Left ventricle myocardium inferior (tissue), 1 donor: Measurements from ENCODE around the gene LAMB3. TPM values are rescaled to one million over a fixed set of nuclear protein-coding genes. Genes with fewer than 3 reads are reported as not detected.

Source experiments
- DNase-seq: peaks from one replicate; pipeline ENCODE4 v3.0.0-alpha.2; 2020
- H3K27ac ChIP-seq: fragments of 200-600 bp; replicated peaks from 2 replicates; pipeline ENCODE4 v1.8.0; 2021
- H3K27me3 ChIP-seq: fragments of 200-600 bp; 2 replicates; pipeline ENCODE4 v1.8.0; 2021; ENCODE audit warnings: low read depth
- H3K36me3 ChIP-seq: fragments of 200-600 bp; 2 replicates; pipeline ENCODE4 v1.8.0; 2021
- H3K4me1 ChIP-seq: fragments of 200-600 bp; 2 replicates; pipeline ENCODE4 v1.8.0; 2021
- H3K4me3 ChIP-seq: fragments of 200-600 bp; 2 replicates; pipeline ENCODE4 v1.8.0; 2021; ENCODE audit warnings: mild to moderate bottlenecking, moderate library complexity
- H3K9me3 ChIP-seq: fragments of 200-600 bp; replicated peaks from 2 replicates; pipeline ENCODE4 v1.8.0; 2021
- intact Hi-C: fragments of 100-400 bp; cut with micrococcal nuclease; formaldehyde crosslinking; loops from one replicate; pipeline ENCODE4 v1.11.0; 2022
- total RNA-seq: library from RNA; stranded (reverse); fragmentation: NEBNext Ultra II Directional; extraction: Animal tissue kit (Norgen Biotek cat#: 25700); gene quantifications from one replicate; pipeline ENCODE4 v1.2.1, GENCODE V29; 2021
- TF ChIP-seq, protein P1 (sequence below): fragments of 200-600 bp; IDR thresholded peaks from 2 replicates; pipeline ENCODE4 v1.8.0; 2021; ENCODE audit warnings: antibody characterized with exemption, mild to moderate bottlenecking, borderline replicate concordance
- donor health status: DM: no; HTN: yes; CAD: no; lungs with severe emphysema.

The LAMB3 gene
- total RNA-seq, 1 donor from 2014 or later, result 6.5 TPM

DNA sequence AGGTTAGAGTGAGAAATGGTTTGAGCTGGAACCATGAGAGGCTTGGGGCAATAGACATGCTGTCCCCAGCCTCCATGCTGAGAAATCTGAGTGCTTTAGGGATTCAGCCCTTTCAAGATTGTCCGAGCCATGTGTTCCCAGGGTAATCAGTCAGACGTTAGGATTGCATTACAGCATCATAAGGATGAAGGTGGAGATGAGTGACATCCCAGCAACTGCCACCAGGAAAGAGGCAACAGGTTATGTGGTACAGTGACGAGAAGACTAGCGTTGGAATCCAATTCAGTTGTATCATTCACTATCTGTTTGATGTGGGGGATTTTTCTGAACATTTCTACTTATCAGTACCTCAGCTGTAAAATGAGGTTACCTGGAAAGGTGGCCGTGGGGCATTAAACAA is 67.0 kb downstream of the LAMB3 start:
- no peak overlapping the region for H3K27ac ChIP-seq
- intact Hi-C loops, result loop anchor here (5.0 kb wide), 1 partner anchor 42 kb away; no protein-coding TSS in a partner anchor
- TF ChIP-seq, protein P1, sequence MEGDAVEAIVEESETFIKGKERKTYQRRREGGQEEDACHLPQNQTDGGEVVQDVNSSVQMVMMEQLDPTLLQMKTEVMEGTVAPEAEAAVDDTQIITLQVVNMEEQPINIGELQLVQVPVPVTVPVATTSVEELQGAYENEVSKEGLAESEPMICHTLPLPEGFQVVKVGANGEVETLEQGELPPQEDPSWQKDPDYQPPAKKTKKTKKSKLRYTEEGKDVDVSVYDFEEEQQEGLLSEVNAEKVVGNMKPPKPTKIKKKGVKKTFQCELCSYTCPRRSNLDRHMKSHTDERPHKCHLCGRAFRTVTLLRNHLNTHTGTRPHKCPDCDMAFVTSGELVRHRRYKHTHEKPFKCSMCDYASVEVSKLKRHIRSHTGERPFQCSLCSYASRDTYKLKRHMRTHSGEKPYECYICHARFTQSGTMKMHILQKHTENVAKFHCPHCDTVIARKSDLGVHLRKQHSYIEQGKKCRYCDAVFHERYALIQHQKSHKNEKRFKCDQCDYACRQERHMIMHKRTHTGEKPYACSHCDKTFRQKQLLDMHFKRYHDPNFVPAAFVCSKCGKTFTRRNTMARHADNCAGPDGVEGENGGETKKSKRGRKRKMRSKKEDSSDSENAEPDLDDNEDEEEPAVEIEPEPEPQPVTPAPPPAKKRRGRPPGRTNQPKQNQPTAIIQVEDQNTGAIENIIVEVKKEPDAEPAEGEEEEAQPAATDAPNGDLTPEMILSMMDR, result no peak
- H3K9me3 ChIP-seq, result no peaks in the 10 kb centered on the region
- DNase-seq, result no peak
- H3K27me3 ChIP-seq, result peaks cover 55% of the 10 kb centered on the region
- H3K36me3 ChIP-seq, result no peaks in the 10 kb centered on the region
- peaks cover 13% of the 10 kb centered on the region for H3K4me1 ChIP-seq
- peak overlapping the region; percentile 27 for H3K4me3 ChIP-seq

DNA sequence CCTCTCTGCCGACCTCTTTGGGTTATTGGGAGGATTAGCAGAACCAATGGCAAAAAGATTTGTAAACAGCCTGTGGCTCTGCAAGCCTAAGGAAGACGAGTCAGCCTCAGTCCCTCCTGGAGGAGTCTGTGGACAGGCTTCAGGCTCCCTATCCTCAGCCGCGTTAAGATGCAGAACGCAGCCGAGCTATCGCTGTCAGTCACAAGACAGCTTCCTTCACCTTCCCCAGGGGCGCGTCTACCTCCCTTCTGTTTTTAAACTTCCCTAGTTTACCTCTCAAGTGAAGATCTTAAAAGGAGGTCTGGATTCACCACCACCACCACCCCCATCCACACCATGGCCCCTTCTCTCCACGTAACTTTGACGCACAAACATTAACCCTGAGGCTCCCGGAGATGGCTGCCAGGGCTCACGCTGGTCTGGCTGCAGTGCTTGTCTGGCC is 68.0 kb downstream of the LAMB3 start:
- H3K27ac ChIP-seq, result no peak overlapping the region
- no peaks in the 10 kb centered on the region for H3K9me3 ChIP-seq
- H3K4me3 ChIP-seq, result no peak overlapping the region
- peaks cover 64% of the 10 kb centered on the region for H3K27me3 ChIP-seq
- DNase-seq, result no peak
- no peaks in the 10 kb centered on the region for H3K36me3 ChIP-seq
- TF ChIP-seq, protein P1, result no peak
- H3K4me1 ChIP-seq, result peaks cover 13% of the 10 kb centered on the region
- intact Hi-C loops, result no loop called here

DNA sequence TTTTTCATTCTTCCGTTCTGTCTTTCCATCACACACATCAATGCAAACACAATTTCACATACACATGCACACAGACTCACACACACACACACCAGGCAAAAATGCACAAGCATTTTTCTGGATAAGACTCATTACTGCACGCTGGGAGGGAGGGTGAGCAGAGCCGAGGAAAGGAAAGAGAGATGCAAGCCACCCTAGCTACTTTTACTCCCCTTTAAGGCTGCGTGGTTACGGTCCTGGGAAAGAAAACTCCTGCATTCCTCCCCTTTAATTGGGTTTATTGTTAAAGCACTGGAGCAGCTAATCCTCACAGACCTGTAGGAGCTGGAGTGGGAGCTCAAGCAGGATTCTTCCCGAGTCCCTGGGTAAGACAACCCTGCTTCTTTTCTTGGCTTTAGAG is 68.8 kb downstream of the LAMB3 start, which contains the start of gene CAMK1G:
CAMK1G (plus strand) TSS at position 307 of the 400 bp plus-strand sequence. CDS start 11,270 bp downstream, outside the sequence.
- intact Hi-C loops, result no loop called here
- peaks cover 13% of the 10 kb centered on the region for H3K4me1 ChIP-seq
- TF ChIP-seq, protein P1, result no peak
- H3K9me3 ChIP-seq, result no peaks in the 10 kb centered on the region
- peaks cover 64% of the 10 kb centered on the region for H3K27me3 ChIP-seq
- no peak for DNase-seq
- no peak within 1 kb of the TSS for H3K4me3 ChIP-seq
- H3K27ac ChIP-seq, result no peak within 1 kb of the TSS
- H3K36me3 ChIP-seq, result no peaks in the 10 kb centered on the region

DNA sequence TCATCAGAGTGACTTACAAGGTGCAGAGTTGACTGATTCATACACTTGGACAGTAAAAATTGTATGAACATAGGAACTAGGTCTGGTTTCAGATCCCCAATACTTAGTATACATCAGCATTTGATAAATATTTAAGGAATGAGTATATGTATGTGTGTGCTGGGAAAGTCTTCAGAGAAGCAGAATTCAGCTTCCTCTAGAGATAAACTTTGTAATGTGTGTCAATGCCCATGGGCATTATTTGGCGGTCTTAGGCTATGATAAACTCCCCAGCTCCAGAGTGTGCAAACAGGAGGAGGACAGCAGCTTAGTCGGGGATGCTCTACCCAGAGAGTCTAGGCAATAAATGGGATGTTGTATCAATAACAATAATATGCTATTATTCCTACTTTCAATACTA is 71.6 kb downstream of the LAMB3 start:
- H3K27me3 ChIP-seq, result peaks cover 61% of the 10 kb centered on the region
- H3K36me3 ChIP-seq, result no peaks in the 10 kb centered on the region
- TF ChIP-seq, protein P1, result no peak
- DNase-seq, result no peak
- no peak overlapping the region for H3K27ac ChIP-seq
- H3K9me3 ChIP-seq, result no peaks in the 10 kb centered on the region
- intact Hi-C loops, result no loop called here
- H3K4me1 ChIP-seq, result peaks cover 7% of the 10 kb centered on the region
- H3K4me3 ChIP-seq, result no peak overlapping the region

DNA sequence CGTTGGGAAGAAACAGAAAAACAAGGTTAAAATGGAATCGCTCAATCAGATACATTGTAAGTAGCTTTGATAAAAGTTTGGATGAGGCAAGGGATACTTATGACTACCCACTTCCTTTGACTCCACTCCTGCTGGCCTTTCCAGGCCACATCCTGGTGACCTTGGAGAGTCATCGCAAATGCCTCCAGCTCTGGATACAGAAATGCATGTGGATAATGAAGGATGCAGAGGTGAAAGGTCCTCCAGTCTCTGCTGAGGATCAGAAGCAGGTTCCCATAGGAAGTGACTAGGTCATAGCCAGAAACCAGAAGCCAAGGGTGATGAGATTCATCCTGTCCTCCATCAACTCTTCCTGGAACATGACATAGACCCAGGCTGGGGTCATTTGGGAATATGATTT is 74.9 kb downstream of the LAMB3 start:
- Histone ChIP-seq H3K4me3 (no peak overlapping the region), H3K36me3 (no peaks in the 10 kb centered on the region), H3K9me3 (no peaks in the 10 kb centered on the region), H3K27me3 (peaks cover 44% of the 10 kb centered on the region), H3K27ac (no peak overlapping the region), H3K4me1 (no peaks in the 10 kb centered on the region)
- intact Hi-C loops, result loop anchor here (5.0 to 10.0 kb wide), 2 partner anchors 115 to 167 kb away; no protein-coding TSS in a partner anchor
- TF ChIP-seq, protein P1, result no peak
- no peak for DNase-seq
